Heart left ventricle (tissue), 16 donors: ENCODE measurements around the gene KRI1. TPM values are rescaled to one million over a fixed set of nuclear protein-coding genes. Genes with fewer than 3 reads are reported as not detected.
"Not testable (repeated sequence)": the region's sequence is repeated elsewhere in the genome, so short reads cannot be mapped to it uniquely, and the experiment has no call there.

ENCODE experiments used
- ATAC-seq, 4 donors: fragments of 200-7000 bp; cut with Tn5 transposase; one replicate each; pipeline ENCODE4 v1.9.1; 2020 to 2022; ENCODE audit warnings: moderate library complexity in 4 of 4, mild to moderate bottlenecking in 3 of 4, moderate number of reproducible peaks in 1 of 4
- DNase-seq, 5 donors: peaks; one replicate each; pipeline ENCODE4 v3.0.0-alpha.2; 2020
- H3K27ac ChIP-seq, 12 donors: fragments of 200-600 bp; sonication (generic) in 4 of 12; one replicate each; pipeline versions ENCODE4 v1.5.0 to v1.8.0; 2016 to 2022; ENCODE audit warnings: mild to moderate bottlenecking in 2 of 12
- H3K27me3 ChIP-seq, 9 donors: fragments of 200-600 bp; sonication (generic) in 2 of 9; one replicate each; pipeline versions ENCODE4 v1.5.1 to v1.8.0; 2016 to 2022; ENCODE audit warnings: mild to moderate bottlenecking in 3 of 9
- H3K36me3 ChIP-seq, 9 donors: fragments of 200-600 bp; sonication (generic) in 2 of 9; one replicate each; pipeline versions ENCODE4 v1.5.0 to v1.8.0; 2018 to 2022; ENCODE audit warnings: mild to moderate bottlenecking in 2 of 9
- H3K4me1 ChIP-seq, 12 donors: fragments of 200-600 bp; sonication (generic) in 4 of 12; one replicate each; pipeline versions ENCODE4 v1.5.0 to v1.8.0; 2016 to 2022; ENCODE audit warnings: mild to moderate bottlenecking in 3 of 12
- H3K4me3 ChIP-seq, 12 donors: fragments of 200-600 bp; sonication (generic) in 4 of 12; one replicate each; pipeline versions ENCODE4 v1.5.0 to v1.8.0; 2017 to 2022; ENCODE audit warnings: mild to moderate bottlenecking in 9 of 12, moderate library complexity in 4 of 12
- H3K9me3 ChIP-seq, 12 donors: fragments of 200-600 bp; sonication (generic) in 4 of 12; one replicate each; pipeline versions ENCODE4 v1.5.0 to v1.8.0; 2016 to 2022; ENCODE audit warnings: mild to moderate bottlenecking in 1 of 12
- CTCF ChIP-seq, 12 donors: fragments of 200-600 bp; sonication (generic) in 4 of 12; IDR thresholded peaks; one replicate each; pipeline versions ENCODE4 v1.5.0 to v1.8.0; 2018 to 2022; ENCODE audit warnings: antibody characterized with exemption in 12 of 12, mild to moderate bottlenecking in 5 of 12
- POLR2A ChIP-seq, 2 donors: fragments of 450-650 bp; IDR thresholded peaks; one replicate each; pipeline ENCODE4 v1.6.1; 2017; ENCODE audit warnings: antibody characterized with exemption in 2 of 2, mild to moderate bottlenecking in 2 of 2, moderate library complexity in 2 of 2
- WGBS, 4 donors: extraction: QIAGEN DNeasy Blood & Tissue Kit in 2 of 4; methylation state at CpG; one replicate each; pipeline versions ENCODE4 v1.1.5 to v1.1.7; 2013 to 2018; 5-methylcytosine and 5-hydroxymethylcytosine counted together
- intact Hi-C, 10 donors: fragments of 100-400 bp; cut with DNase I; formaldehyde crosslinking; loops; one replicate each; pipeline versions ENCODE4 v1.11.1 to v1.14.2; 2022
- polyA plus RNA-seq, 2 donors: library from polyadenylated mRNA; stranded (reverse); fragments of 200-250 nt; gene quantifications; one replicate each; pipeline ENCODE4 v1.2.3, GENCODE V29; 2013
- total RNA-seq, 9 donors: library from RNA; depleted of rRNA in 2 of 9; stranded (reverse); fragments of >200 nt in 2 of 9; fragmentation: NEBNext Ultra II Directional in 3 of 9; extraction: Animal tissue kit (Norgen Biotek cat#: 25700) in 3 of 9; gene quantifications; one replicate each; pipeline versions ENCODE4 v1.1.0 to v1.2.4, GENCODE V29; 2016 to 2023
- donor health status: ischemic (EF 13 %, LVEDD 7.1; RV severe dilation, severe dysfunction).
- donor health status: healthy with polysubstance abuse.
- donor health status: DM: no; HTN: yes; CAD: no.
- donor health status: DM: no; HTN: no; CAD: no.
- donor health status: ischemic (EF 25% LVEDD 6.9; RV normal size, moderate dysfunction).
- donor health status: ischemic (EF 25% LVEDD 5.7; RV mildly dilated, moderate dysfunction).
- donor health status: healthy.
- donor health status: DM: yes; HTN: yes; CAD: no.
- donor health status: ischemic (EF 35%, LVEDD 5.7; RV mildly dilated, moderate dysfunction).
- donor health status: nonischemic (EF 11% LVEDD 7.7; RV severe dilation, severe dysfunction).
- donor health status: DM: yes; HTN: yes; CAD: no.
- donor health status: PGD.
- donor health status: ischemic (EF 29% LVEDD 5.4; RV normal size, mild dysfunction).
- donor health status: nonischemic (EF 23%, LVEDD 6.1; RV moderate dilation, normal function).

Gene KRI1
- total and polyA plus RNA-seq, 11 donors = 6.7 to 15.0 (median 10.4) TPM

DNA sequence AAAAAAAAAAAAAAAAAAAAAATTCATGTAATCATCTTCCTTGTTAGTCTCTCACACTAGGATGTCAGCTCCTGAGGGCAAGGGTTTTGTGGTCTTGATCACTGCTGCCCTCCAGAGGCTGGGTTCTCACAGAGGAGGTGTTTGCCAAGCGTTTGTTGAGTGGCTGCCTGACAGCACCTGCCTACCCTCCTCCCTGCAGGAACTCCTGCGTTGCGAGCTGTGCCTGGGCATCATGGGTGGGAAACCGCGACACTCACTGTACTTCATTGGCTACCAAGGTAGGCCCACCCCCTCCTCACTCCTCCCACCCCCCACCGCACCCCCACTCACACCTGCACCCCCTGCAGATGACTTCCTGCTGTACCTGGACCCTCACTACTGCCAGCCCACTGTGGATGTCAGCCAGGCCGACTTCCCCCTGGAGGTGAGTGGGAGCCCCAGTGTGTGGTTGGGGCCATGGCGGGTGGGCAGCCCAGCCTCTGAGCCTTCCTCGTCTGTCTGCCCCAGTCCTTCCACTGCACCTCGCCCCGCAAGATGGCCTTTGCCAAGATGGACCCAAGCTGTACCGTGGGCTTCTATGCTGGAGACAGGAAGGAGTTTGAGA is 14.0 kb downstream of the KRI1 start:
- Histone ChIP-seq H3K4me1 (peaks cover 0 to 13% (median 0%) of the 10 kb centered on the region in 12 donors), H3K36me3 (peaks cover 0 to 100% (median 91%) of the 10 kb centered on the region in 9 donors), H3K27ac (no peak overlapping the region), H3K27me3 (no peaks in the 10 kb centered on the region), H3K9me3 (no peaks in the 10 kb centered on the region), H3K4me3 (no peak overlapping the region)
- intact Hi-C loops = no loop called here
- WGBS, 4 donors = 85 to 95% (median 91%) methylated on average over 7 to 12 of the region's 12 CpGs
- ATAC-seq (peak in 2 of 4 donors; percentile 8 to 30), DNase-seq (no peak)
- no peak for TF ChIP-seq POLR2A (IDR thresholded peaks at IDR 0.05)
- peak in 1 of 12 donors; percentile 16 for TF ChIP-seq CTCF (IDR thresholded peaks at IDR 0.05)

DNA sequence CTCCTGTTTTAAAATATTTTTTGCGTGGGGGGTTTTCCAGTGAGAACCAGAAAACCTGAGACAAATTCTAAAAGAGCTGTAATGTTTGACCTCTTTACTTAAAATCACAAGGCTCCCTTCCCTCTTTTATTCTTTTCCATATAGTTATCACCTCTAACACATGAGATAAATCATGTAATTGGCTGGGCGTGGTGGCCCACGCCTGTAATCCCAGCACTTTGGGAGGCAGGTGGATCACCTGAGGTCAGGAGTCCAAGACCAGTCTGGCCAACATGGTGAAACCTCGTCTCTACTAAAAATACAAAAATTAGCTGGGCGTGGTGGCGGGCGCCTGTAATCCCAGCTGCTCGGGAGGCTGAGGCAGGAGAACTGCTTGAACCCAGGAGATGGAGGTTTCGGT is 14.8 kb downstream of the KRI1 start:
- peaks cover 0 to 14% (median 0%) of the 10 kb centered on the region in 12 donors for H3K4me1 ChIP-seq
- ATAC-seq, intact Hi-C loops, H3K9me3 ChIP-seq, H3K27ac ChIP-seq, DNase-seq, H3K4me3 ChIP-seq, H3K27me3 ChIP-seq: not testable (repeated sequence)
- peaks cover 0 to 99% (median 90%) of the 10 kb centered on the region in 9 donors for H3K36me3 ChIP-seq
- WGBS, 4 donors = 95 to 97% (median 96%) methylated on average over 9 of the region's 9 CpGs

DNA sequence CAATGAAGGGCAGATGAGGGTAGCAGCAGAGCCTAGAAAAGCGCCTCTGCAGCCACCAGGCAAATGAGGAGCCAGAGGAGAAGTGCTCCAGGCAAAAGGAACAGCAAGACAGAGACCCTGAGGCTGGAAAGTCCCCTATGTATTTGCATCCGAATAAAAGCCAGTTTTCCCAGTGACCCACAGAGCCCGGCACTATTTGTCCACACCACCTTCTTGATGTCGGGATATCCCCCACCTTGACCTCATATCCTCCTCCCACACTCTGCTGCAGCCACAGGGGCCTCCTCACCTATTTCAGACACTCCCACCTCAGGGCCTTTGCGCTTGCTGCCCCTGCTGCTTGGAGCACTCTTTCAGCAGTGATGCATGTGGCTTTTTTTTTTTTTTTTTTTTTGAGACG is 15.5 kb downstream of the KRI1 start:
- ATAC-seq (no peak), DNase-seq (no peak)
- TF ChIP-seq POLR2A (IDR thresholded peaks at IDR 0.05) = no peak
- no peak for TF ChIP-seq CTCF (IDR thresholded peaks at IDR 0.05)
- Histone ChIP-seq H3K36me3 (peaks cover 0 to 98% (median 89%) of the 10 kb centered on the region in 9 donors), H3K4me3 (no peak overlapping the region), H3K4me1 (peaks cover 0 to 20% (median 2%) of the 10 kb centered on the region in 12 donors), H3K9me3 (no peaks in the 10 kb centered on the region), H3K27ac (no peak overlapping the region), H3K27me3 (no peaks in the 10 kb centered on the region)
- intact Hi-C loops = no loop called here
- 89 to 94% (median 92%) methylated on average over 6 of the region's 6 CpGs for WGBS, 4 donors

- Histone ChIP-seq H3K4me1 (peaks cover 0 to 26% (median 8%) of the 10 kb centered on the region in 12 donors), H3K27me3 (no peaks in the 10 kb centered on the region), H3K27ac (no peak overlapping the region), H3K4me3 (no peak overlapping the region), H3K9me3 (no peaks in the 10 kb centered on the region), H3K36me3 (peaks cover 0 to 92% (median 83%) of the 10 kb centered on the region in 9 donors)
- TF ChIP-seq CTCF (IDR thresholded peaks at IDR 0.05) (no peak), POLR2A (IDR thresholded peaks at IDR 0.05) (no peak)
- ATAC-seq (no peak), DNase-seq (no peak)
- 82 to 86% (median 84%) methylated on average over 6 to 7 of the region's 7 CpGs for WGBS, 4 donors
- intact Hi-C loops = no loop called here
Observed at GRCh38 chr19:10549733-10550132, 16.1 kb downstream of the KRI1 start.
